Suppressor macrophage treated with lipopolysaccharide for 4 hours (primary cell): ENCODE measurements around the gene IFFO2.
"Not testable (repeated sequence)": the region's sequence is repeated elsewhere in the genome, so short reads cannot be mapped to it uniquely, and the experiment has no call there.

Experiments used
- DNase-seq: peaks from one replicate; pipeline ENCODE4 v3.0.0-alpha.2; 2020

The IFFO2 gene

GRCh38 chr1:18917071-18917799 is 39.2 kb downstream of the IFFO2 start:
- no peak for DNase-seq

- no peak for DNase-seq
Measured at GRCh38 chr1:18915341-18915740, 41.1 kb downstream of the IFFO2 start.

- peak; percentile 85 for DNase-seq
Measured at GRCh38 chr1:18913065-18913835, 43.2 kb downstream of the IFFO2 start.

GRCh38 chr1:18912550-18912949 is 43.9 kb downstream of the IFFO2 start:
- DNase-seq: no peak

- DNase-seq: no peak
Measured at GRCh38 chr1:18908911-18909771, 47.3 kb downstream of the IFFO2 start.

GRCh38 chr1:18907917-18908845 is 48.3 kb downstream of the IFFO2 start:
- peak; percentile 24 for DNase-seq

GRCh38 chr1:18907021-18907916 is 49.2 kb downstream of the IFFO2 start:
- DNase-seq: peak; percentile 69

GRCh38 chr1:18903291-18903756 is 53.2 kb downstream of the IFFO2 start:
- no peak for DNase-seq

GRCh38 chr1:18902523-18903290 is 53.8 kb downstream of the IFFO2 start, which contains the start of gene ALDH4A1:
Gene ALDH4A1, minus strand, starts transcription at chr1:18902555. Its CDS starts 32 bp downstream, at chr1:18902523.
- peak; percentile 98 for DNase-seq

- DNase-seq: peak; percentile 34
Measured at GRCh38 chr1:18901952-18902522, 54.4 kb downstream of the IFFO2 start.

GRCh38 chr1:18901147-18901951 is 55.1 kb downstream of the IFFO2 start:
- no peak for DNase-seq

GRCh38 chr1:18900303-18900841 is 56.1 kb downstream of the IFFO2 start:
- no peak for DNase-seq

- DNase-seq: no peak
Measured at GRCh38 chr1:18899363-18900049, 57.0 kb downstream of the IFFO2 start.

- DNase-seq: no peak
Measured at GRCh38 chr1:18898567-18898966, 57.9 kb downstream of the IFFO2 start.

- DNase-seq: no peak
Measured at GRCh38 chr1:18895317-18895716, 61.2 kb downstream of the IFFO2 start.

GRCh38 chr1:18893120-18893519 is 63.4 kb downstream of the IFFO2 start:
- no peak for DNase-seq

GRCh38 chr1:18891858-18892257 is 64.6 kb downstream of the IFFO2 start:
- DNase-seq: not testable (repeated sequence)

GRCh38 chr1:18891426-18891780 is 65.1 kb downstream of the IFFO2 start:
- DNase-seq: no peak
